Activated CD4-positive, alpha-beta T cell treated with anti-CD3 and anti-CD28 coated beads, Interleukin-2, amount 50 U/mL, for 1 hour (primary cell): ENCODE data around the gene ST14.
"Not testable (repeated sequence)": the region's sequence is repeated elsewhere in the genome, so short reads cannot be mapped to it uniquely, and the experiment has no call there.

Experiments
- DNase-seq: peaks from one replicate; pipeline ENCODE4 v3.0.0-alpha.2; 2020

Gene ST14

DNA sequence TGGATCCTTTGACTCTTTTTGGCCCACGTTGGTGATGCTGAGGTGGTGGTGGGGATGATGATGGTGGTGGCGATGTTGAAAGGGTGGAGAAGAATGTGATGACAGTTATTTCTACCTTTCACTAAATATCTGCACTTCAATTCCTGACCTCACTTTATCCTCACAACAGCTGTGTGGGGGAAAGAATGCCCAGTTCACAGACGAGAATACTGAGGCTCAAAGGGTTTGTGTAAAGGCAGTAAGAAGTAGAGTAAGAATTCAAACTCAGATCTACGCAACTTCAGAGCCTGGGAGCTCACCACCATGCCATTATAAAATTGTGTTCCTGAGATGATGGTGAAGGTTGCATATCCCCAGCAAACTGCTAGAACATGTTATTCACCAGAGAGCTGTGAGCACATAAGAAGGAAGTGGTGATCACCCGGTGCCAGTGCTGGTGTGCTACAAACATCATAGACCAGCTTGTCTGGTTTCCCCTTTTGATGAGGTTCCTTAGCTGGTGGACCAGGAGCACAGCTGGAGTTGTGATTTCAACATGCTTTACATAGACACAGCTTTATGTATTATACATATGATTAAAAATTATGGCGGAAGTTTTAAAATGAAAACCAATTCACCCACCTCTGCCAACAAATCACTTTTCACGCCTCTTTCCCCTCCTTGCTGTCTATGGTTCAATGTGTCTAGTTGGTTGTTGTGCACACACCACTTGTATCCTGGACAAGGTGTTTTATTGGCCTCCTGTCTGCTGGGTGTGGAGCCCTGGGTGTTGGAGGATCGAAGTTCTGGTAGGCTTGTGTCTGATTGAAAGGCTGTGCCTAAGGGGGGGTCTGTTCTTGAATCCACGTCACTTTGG, 6.2 kb downstream of the ST14 start:
- no peak for DNase-seq

GRCh38 chr11:130166457-130166784, 6.8 kb downstream of the ST14 start:
- DNase-seq: no peak

DNA sequence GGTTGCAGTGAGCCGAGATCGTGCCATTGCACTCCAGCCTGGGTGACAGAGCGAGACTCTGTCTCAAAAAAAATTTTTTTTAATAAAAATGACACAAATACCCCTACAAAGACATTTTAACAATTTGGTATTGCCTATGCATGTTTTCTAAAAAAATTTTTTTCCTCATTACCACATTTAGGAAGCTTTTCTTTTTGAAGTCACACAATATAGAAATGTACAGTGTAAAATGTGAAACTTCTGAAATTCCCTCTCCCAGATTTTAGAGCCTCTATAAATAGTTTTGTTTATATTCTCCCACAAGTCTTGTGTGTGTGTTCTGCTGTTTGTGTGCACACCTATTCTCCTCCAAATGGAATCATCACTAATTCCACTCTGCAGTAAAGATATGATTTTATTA, 7.6 kb downstream of the ST14 start:
- no peak for DNase-seq

DNA sequence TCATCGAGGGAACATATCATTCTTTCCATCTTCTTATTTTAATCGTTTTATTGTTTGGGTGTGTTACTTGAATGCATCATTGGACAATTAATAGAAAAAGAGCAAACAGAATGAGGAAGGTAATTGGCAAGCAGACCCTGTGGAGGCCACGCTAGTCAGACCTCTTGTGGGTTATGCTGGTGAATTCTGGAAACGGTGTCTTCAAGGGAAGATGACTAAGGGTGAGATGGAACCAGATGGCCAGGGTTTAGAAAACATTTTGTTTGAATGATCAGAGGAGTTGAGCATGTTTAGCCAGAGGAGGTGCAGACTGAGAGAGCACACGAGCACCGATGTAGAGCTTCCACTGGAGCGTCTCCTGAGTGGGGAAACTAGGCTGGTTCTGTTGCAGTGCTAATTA, 8.5 kb downstream of the ST14 start:
- no peak for DNase-seq

DNA sequence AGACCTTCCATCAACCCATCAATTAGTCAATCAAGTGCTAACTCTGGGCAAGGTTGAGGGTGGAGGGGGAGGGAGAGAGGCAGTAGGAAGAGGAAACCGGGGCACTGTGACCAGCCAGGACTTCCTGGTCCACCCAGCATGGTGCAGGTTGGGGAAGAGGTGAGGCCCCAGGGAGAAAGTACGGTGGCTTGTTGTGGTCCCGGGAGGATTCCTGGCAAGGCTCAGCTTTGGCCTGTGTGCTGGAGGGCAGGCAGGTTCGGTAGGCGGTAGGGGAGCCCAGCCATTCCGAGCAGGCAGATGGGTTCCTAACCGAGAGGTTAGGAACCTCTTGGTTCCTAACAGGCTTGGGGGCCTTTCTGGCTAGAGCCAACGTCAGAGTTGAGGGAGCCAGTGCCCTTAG, 10.8 kb downstream of the ST14 start:
- no peak for DNase-seq

DNA sequence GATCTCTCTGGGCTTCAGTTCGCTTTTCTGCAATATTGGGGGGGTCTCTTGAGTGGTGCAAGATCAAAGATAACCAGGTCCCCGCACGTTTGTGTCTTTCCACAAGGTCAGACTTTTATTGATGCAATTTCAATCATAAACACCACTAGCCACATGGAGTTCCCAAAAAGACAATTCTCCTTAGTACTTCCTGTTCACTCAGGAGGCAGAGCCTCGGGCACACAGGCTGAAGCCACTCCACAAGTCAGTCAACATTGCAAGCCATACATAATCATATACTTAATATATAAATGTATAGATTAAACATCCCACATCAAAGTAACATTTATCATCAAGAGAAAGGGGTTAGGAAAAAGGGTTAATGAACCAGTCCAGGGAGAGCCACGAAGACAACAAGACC, 12.0 kb downstream of the ST14 start:
- DNase-seq: no peak

DNA sequence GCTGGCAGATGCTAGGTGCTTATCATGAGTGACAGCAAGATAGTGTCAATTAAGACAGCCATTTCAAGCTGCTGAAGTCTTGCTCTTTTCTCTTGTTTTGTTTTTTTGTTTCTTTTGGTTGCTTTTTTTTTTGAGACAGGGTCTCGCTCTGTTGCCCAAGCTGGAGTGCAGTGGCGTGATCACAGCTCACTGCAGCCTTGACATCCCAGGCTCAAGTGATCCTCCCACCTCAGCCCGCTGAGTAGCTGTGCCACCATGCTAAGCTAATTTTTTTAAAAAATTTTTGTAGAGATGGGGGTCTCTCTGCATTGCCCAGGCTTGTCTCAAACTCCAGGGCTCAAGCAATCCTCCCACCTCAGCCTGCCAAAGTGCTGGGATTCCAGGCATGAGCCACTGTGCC, 12.4 kb downstream of the ST14 start:
- not testable (repeated sequence) for DNase-seq

DNA sequence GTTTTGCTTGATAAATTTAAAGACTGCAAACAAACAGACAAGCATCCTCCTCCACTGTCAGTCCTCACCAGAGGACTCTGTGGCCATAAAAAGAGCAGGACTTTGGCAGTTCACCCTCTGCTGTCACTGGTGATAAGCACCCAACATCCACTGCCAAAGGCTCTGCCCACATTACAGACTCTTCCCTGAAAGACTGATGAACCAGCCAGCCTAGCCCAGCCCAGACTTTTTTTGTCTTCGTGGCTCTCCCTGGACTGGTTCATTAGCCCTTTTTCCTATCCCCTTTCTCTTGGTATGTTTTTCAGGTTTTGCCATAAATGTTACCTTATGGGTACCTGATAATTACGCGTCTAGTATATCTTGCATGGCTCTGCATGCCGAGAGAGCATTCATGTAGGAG, 15.1 kb downstream of the ST14 start:
- no peak for DNase-seq

- no peak for DNase-seq
These were observed 16.3 kb downstream of the ST14 start for GRCh38 chr11:130175898-130176297.

- no peak for DNase-seq
These were observed 18.2 kb downstream of the ST14 start for GRCh38 chr11:130177782-130178181.

DNA sequence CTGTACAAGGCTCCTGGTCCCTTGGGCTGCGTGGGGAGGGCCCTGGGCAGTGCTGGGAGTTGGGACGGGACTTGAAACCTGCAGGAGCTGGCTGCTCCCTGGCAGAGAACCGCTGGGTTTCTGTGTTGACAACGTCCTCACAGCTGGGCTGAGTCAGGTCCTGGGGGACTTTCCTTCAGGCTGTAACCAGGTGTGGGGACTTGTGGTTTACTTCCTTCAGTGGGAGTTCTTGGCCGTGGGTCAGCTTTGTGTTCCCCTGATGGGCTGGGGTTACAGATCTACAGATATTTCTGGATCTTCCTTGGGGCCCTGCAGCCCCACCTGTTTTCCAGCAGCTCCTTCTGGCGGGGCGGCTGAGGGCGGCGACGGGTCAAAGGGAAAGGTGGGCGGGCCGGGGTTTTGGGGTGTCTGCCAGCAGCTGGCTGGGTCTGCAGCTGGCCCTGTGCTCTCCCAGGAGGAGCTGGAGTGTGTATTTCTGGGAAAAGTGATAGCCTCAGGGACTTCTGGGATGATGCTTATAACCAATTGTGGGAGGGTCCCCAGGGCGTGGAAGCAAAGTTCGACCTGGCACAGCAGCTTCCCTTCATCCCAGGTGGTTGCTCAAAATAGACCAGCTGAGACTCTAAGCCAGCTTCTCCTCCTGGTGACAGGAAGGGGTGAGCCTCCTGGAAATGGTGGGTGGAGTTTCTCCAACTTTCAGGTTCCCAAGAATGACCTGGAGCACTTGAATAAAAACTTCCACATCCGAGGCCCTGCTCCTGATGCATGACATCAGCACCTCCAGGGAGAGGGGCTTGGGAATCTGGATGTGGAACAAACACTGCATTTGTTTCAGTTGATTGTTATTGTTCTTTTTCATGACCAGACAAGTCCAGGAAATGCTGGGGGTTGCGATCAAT, 19.1 kb downstream of the ST14 start:
- DNase-seq: no peak

- DNase-seq: no peak
These were observed 20.1 kb downstream of the ST14 start for GRCh38 chr11:130179396-130180306.

DNA sequence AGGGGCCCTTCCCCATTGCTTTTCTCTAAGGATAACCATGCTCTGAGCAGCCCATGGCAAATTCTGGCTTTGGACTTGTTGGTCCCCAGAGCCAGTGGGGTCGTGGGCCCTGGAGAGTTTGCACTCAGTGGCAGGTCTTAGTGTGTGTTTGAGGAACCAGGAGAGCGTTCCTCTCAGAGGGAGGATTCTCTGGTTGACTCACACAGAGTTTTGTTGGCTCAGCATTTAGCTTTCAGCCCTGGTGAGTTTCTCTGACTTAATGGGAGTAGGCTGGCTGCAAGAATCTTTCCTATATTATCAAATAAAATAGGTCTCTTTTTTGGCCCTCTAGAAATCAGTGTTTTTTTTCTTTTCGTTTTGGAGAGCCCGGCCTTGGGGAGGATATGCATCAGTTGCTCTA, 20.9 kb downstream of the ST14 start:
- DNase-seq: no peak

DNA sequence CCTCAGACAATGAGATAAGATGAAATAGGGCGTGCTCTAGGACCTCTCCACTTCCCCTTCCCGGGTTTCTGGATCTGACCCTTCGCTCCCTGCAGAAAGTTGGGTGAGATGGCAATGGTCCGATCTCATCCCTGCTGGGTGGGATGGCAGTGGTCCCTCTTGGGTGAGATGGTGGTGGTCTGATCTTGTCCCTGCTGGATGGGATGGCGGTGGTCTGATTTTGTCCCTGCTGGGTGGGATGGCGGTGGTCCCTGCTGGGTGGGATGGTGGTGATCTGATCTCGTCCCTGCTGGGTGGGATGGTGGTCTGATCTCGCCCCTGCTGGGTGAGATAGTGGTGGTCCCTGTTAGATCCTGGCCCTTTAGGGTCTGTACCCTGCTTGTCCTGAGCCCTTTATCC, 21.3 kb downstream of the ST14 start:
- DNase-seq: no peak

- no peak for DNase-seq
These were observed 22.0 kb downstream of the ST14 start for GRCh38 chr11:130181295-130182272.

DNA sequence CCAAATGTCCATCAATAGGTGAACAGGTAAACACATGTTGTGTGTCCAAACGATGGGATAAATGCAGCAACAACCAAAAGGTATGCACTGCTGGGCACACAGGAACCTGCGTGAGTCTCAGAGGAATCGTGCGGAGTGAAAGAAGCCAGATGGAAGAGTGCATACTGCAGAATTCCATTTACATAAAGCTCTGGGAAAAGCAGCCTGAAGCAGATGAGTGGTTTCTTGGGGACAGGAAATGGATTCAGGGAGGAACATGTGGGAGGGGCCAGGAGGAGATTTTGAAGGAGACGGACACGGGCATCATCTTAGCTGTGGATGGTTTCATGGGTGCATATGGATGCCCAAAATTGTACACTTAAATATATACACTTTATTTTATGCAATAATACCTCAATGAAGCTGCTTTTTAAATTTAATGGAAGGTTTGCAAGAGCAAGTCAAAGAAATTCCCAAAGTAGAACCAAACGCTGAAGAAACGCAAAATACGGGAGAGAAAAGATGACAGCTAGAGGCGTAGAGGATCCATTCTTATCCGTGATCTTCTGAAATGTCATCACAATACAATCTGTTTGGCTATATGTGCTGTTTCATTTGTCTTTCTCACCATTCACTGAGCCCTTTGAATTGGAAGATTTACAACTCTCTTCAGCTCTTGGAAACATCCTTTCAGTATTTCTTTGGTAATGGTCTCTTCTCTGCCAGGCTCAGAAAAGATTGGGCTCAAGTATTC, 24.5 kb downstream of the ST14 start:
- DNase-seq: no peak

DNA sequence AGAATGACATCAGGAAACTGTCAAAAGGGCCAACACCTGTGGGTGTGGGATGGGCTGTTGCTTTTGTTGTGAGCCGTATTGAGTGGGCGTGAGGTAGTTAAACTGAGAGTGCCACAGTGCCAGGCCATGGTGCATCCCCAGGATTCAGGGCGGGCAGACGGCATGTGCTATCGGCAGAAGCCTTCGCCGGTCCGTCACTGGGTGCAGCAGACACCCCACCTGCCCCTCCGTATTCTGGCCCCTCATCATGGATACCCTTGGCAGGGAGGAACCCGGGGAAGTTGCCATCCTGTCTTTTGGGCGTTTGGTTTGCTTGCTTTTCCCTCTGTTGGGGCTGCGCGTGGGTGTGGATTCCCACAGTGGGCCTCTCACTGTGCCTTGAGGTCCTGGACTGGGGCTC, 27.5 kb downstream of the ST14 start:
- no peak for DNase-seq

DNA sequence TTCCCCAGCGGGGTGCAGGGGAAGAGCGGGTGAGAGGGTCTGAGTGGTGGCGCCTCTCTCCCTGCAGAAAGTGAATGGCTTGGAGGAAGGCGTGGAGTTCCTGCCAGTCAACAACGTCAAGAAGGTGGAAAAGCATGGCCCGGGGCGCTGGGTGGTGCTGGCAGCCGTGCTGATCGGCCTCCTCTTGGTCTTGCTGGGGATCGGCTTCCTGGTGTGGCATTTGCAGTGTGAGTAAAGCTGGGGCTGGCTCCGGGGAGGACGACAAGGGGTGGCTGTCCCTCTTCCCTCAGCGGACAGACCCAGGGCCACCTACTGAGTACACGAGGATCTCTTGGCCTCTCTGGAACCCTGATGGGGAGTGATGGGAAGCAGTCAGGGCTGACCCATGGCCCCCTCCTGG, 28.5 kb downstream of the ST14 start:
- DNase-seq: no peak

DNA sequence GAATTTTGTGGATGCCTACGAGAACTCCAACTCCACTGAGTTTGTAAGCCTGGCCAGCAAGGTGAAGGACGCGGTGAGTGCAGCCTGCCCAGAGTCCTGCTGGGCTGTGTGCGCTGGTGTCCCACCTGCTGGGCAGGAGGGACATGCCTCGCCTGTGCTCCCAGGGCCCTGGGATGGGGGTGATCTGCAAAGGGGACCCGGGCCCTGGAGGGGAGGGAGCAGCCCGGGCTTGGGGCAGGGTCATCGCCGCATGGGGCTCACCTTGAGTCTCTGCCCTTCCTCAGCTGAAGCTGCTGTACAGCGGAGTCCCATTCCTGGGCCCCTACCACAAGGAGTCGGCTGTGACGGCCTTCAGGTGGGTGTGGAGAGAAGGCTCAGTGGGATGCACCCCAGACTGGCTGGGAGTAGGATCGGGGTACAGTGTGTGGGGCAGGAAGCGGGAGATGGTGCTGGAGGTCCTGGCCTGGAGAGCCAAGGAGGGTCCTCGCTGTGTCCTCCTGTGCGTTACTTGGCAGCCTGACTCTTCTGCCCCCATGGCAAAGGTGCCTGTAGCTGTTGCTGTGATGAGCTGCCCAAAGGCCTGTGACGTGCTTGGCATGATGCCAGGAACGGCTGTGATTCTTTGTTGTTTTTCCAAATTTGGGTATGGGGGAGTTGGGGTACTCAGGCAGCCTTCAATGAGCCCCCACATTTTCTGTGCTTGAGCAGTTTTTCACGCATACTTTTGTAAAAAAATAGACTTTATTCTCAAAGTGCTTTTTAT, 29.2 kb downstream of the ST14 start:
- no peak for DNase-seq

DNA sequence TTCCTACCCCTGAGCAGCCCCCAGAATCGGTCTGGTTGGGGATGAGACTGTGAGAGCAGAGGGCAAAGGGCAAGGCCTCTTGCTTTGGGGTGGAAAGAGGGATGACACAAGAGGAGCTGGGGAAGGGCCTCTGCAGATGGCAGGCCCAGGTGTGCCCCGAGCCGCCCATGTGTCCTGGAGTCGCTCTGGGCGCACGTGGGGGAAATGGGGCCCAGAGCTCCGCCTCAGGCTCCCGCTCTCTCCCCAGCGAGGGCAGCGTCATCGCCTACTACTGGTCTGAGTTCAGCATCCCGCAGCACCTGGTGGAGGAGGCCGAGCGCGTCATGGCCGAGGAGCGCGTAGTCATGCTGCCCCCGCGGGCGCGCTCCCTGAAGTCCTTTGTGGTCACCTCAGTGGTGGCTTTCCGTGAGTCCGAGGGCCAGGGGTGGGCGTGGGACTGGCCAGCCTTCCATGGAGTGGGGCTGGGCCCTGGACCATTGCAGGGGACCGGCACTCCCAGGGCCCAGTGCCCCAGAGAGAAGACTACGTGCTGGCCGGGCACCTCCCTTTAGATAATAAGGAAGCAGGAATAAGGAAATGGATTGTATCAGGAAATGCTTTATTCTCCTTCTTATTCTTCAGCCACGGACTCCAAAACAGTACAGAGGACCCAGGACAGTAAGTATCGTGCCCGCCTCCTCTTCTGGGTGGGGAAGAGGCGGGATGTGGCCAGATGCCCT, 30.1 kb downstream of the ST14 start:
- no peak for DNase-seq
